OCI-LY3 (cell line): Measurements from ENCODE around the gene NPBWR2.

Experiments
- CTCF ChIP-seq: fragments of 200-600, 300-600 bp; sonication (generic); IDR thresholded peaks from 2 replicates; pipeline ENCODE4 v1.5.1; 2014; ENCODE audit warnings: antibody characterized with exemption, low read length, low read depth
- EZH2phosphoT487 ChIP-seq: fragments of 200-600 bp; shearing (Covaris generic); IDR thresholded peaks from 2 replicates; pipeline ENCODE4 v1.6.1; 2018; ENCODE audit warnings: antibody characterized with exemption, mixed run types, low read depth

GRCh38 chr20:64153410-64153809, 46.0 kb upstream of the NPBWR2 start:
- no peak for TF ChIP-seq CTCF
- no peak for TF ChIP-seq EZH2phosphoT487
